Stimulated activated naive CD8-positive, alpha-beta T cell treated with anti-CD3 and anti-CD28 coated beads, Interleukin-15, Interleukin-2, amounts not matched to agents 100 ng/mL and 50 ng/mL, for 24 hours (primary cell): ENCODE results near the gene OSBP2.

Experiments
- H3K27ac Mint-ChIP-seq: one replicate; pipeline ENCODE4 v1.8.0; 2021; ENCODE audit warnings: mild to moderate bottlenecking, mixed read lengths
- H3K27me3 Mint-ChIP-seq: one replicate; pipeline ENCODE4 v1.8.0; 2021; ENCODE audit warnings: mixed read lengths
- H3K36me3 Mint-ChIP-seq: one replicate; pipeline ENCODE4 v1.8.0; 2021; ENCODE audit warnings: low read depth, mixed read lengths
- H3K4me1 Mint-ChIP-seq: one replicate; pipeline ENCODE4 v1.8.0; 2021; ENCODE audit warnings: low read depth, mixed read lengths
- H3K4me3 Mint-ChIP-seq: one replicate; pipeline ENCODE4 v1.8.0; 2021; ENCODE audit warnings: mild to moderate bottlenecking, mixed read lengths
- H3K9me3 Mint-ChIP-seq: one replicate; pipeline ENCODE4 v1.8.0; 2021; ENCODE audit warnings: mixed read lengths

OSBP2 gene

GRCh38 chr22:30782613-30783012 is 87.9 kb downstream of the OSBP2 start:
- Mint-ChIP-seq H3K36me3 (no peaks in the 10 kb centered on the region), H3K27me3 (peaks cover 4% of the 10 kb centered on the region), H3K4me1 (peaks cover 6% of the 10 kb centered on the region), H3K4me3 (no peak overlapping the region), H3K9me3 (no peaks in the 10 kb centered on the region), H3K27ac (no peak overlapping the region)

DNA sequence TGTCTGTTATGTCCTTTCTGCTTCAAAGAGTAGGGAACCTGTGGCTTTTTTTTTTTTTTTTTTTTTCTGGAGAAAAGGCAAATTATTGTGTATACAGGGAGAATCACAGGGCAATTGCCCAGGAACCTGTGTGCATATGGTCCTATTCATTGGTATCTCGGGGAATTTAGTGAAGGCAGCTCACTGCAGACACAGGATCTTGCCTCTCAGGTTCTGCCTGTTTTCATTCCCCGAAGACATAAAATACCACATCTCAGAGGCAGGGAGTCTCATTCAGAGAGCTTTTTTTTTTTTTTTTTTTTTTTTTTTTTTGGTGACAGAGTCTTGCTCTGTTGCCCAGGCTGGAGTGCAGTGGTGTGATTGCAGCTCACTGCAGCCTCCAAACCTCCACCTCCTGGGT is 88.3 kb downstream of the OSBP2 start:
- H3K36me3 Mint-ChIP-seq: no peaks in the 10 kb centered on the region

GRCh38 chr22:30785527-30785926 is 90.9 kb downstream of the OSBP2 start:
- Mint-ChIP-seq H3K4me3 (no peak overlapping the region), H3K36me3 (no peaks in the 10 kb centered on the region), H3K27ac (no peak overlapping the region), H3K27me3 (no peaks in the 10 kb centered on the region), H3K4me1 (no peaks in the 10 kb centered on the region), H3K9me3 (no peaks in the 10 kb centered on the region)

More for the DNA sequence above, 88.3 kb downstream of the OSBP2 start:
- Mint-ChIP-seq H3K4me3 (no peak overlapping the region), H3K9me3 (no peaks in the 10 kb centered on the region), H3K27me3 (peaks cover 4% of the 10 kb centered on the region), H3K4me1 (peaks cover 6% of the 10 kb centered on the region), H3K27ac (no peak overlapping the region)

- H3K36me3 Mint-ChIP-seq: no peaks in the 10 kb centered on the region
- no peak overlapping the region for H3K4me3 Mint-ChIP-seq
- no peak overlapping the region for H3K27ac Mint-ChIP-seq
- no peaks in the 10 kb centered on the region for H3K9me3 Mint-ChIP-seq
- no peaks in the 10 kb centered on the region for H3K4me1 Mint-ChIP-seq
- H3K27me3 Mint-ChIP-seq: no peaks in the 10 kb centered on the region
Observed at GRCh38 chr22:30790366-30790765, 95.7 kb downstream of the OSBP2 start.

DNA sequence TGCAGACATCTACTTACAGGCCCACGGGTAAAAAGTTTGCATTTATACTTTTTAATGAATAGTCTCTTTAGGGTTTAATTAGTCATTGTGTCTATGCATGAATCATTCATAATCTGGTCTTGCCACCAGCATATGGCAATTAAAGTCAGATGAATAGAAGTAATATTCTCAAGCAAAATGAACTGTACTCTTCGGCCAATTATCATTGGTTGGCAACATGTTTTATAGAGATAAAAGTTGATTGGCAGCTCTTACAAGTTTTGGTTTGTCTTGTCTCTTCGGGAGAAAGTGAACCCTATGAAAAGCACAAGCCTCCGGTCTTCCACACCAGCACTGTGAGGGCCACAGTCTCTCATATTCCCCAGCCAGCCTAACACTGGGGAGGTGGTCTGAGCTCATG is 97.8 kb downstream of the OSBP2 start:
- H3K4me3 Mint-ChIP-seq: no peak overlapping the region
- no peaks in the 10 kb centered on the region for H3K9me3 Mint-ChIP-seq
- no peaks in the 10 kb centered on the region for H3K4me1 Mint-ChIP-seq
- no peak overlapping the region for H3K27ac Mint-ChIP-seq
- no peaks in the 10 kb centered on the region for H3K36me3 Mint-ChIP-seq
- no peaks in the 10 kb centered on the region for H3K27me3 Mint-ChIP-seq

DNA sequence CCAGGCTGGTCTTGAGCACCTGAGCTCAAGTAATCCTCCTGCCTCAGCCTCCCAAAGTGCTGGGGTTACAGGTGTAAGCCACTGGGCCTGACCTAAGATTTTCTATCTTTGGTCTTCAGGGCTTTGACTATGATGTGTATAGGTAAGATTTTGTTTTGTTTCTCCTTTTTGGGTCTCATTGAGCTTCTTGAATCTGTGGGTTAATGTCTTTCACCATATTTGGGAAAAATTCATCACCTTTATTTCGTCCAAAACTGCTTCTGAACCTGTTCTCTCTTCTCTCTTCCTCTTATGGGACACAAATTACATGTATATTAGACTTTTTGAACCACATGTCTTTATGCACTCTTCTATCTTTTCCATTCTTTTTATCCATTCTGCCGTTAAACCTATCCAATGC is 100.4 kb downstream of the OSBP2 start:
- no peaks in the 10 kb centered on the region for H3K36me3 Mint-ChIP-seq

GRCh38 chr22:30801695-30802094 is 107.0 kb downstream of the OSBP2 start:
- H3K27ac Mint-ChIP-seq: no peak overlapping the region
- peaks cover 49% of the 10 kb centered on the region for H3K27me3 Mint-ChIP-seq
- H3K9me3 Mint-ChIP-seq: no peaks in the 10 kb centered on the region
- H3K36me3 Mint-ChIP-seq: no peaks in the 10 kb centered on the region
- peaks cover 7% of the 10 kb centered on the region for H3K4me1 Mint-ChIP-seq
- no peak overlapping the region for H3K4me3 Mint-ChIP-seq

More for the DNA sequence above, 100.4 kb downstream of the OSBP2 start:
- H3K4me3 Mint-ChIP-seq: no peak overlapping the region
- H3K27me3 Mint-ChIP-seq: peaks cover 14% of the 10 kb centered on the region
- H3K27ac Mint-ChIP-seq: no peak overlapping the region
- H3K9me3 Mint-ChIP-seq: no peaks in the 10 kb centered on the region
- H3K4me1 Mint-ChIP-seq: no peaks in the 10 kb centered on the region

GRCh38 chr22:30802202-30803166 is 107.8 kb downstream of the OSBP2 start:
- Mint-ChIP-seq H3K27me3 (peaks cover 49% of the 10 kb centered on the region), H3K4me3 (no peak overlapping the region), H3K4me1 (peaks cover 7% of the 10 kb centered on the region), H3K27ac (no peak overlapping the region), H3K36me3 (no peaks in the 10 kb centered on the region), H3K9me3 (no peaks in the 10 kb centered on the region)

DNA sequence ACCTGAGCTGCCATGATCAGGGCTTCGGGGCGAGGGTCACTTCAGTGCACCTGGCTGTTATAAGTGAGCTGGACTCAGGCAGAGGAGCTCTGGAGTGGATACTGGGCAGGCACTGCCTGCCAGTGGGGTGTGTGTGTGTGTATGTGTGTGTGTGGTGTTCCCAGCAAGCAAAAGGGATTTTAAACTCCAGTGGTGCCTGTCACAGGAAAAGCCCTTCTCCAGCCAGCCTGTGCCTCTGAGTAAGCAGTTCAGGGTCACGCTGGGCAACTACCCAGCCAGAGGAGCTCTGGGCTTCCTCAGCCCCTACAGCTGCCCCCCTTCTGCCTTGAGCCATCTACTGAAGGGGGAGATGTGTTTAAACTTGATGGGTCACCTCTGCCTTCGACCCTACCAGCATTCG is 109.0 kb downstream of the OSBP2 start:
- Mint-ChIP-seq H3K27me3 (peaks cover 42% of the 10 kb centered on the region), H3K4me1 (peaks cover 7% of the 10 kb centered on the region), H3K36me3 (no peaks in the 10 kb centered on the region), H3K4me3 (no peak overlapping the region), H3K9me3 (no peaks in the 10 kb centered on the region), H3K27ac (no peak overlapping the region)

DNA sequence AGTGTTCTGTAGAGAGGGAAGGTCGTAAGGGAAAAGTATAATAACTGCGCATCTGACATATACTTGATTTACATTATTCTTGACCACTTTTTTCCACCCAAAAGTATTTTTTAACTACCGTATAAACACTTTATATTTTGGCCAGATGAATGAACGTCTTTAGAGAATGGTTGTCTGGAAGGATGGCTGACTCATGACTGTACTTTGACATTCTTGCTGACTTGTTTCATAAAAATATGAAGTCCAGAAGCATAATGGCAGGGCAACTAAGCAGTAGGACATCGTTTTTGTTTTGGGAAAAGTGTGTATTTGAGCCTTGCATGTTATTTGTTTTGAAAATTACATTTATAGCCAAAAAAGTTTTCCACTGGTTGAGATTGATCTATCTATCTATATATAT is 110.0 kb downstream of the OSBP2 start:
- Mint-ChIP-seq H3K4me1 (peaks cover 7% of the 10 kb centered on the region), H3K9me3 (no peaks in the 10 kb centered on the region), H3K36me3 (no peaks in the 10 kb centered on the region), H3K27me3 (peaks cover 40% of the 10 kb centered on the region), H3K27ac (no peak overlapping the region), H3K4me3 (no peak overlapping the region)

- Mint-ChIP-seq H3K27ac (no peak overlapping the region), H3K27me3 (peaks cover 22% of the 10 kb centered on the region), H3K36me3 (no peaks in the 10 kb centered on the region)
Observed at GRCh38 chr22:30806391-30806861, 111.8 kb downstream of the OSBP2 start.

DNA sequence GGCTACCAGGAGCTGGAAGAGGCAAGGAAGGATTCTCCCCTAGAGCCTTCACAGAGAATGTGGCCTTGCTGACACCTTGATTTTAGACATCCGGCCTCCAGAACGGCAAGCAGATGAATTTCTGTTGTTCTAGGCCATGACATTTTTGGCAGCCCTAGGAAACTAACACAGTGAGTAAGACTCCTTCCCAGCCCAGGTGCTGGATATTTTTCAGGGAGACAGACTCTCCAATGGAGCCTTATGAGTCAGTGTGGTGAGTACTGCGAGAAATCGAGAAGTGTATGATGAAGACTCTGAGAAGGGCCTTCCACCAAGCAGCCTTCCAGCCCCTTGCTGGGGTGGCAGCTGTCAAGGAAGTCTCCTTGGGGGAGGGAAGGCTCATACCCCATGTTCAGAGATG is 114.4 kb downstream of the OSBP2 start:
- Mint-ChIP-seq H3K9me3 (no peaks in the 10 kb centered on the region), H3K27ac (no peak overlapping the region), H3K36me3 (no peaks in the 10 kb centered on the region)

More at GRCh38 chr22:30806391-30806861, 111.8 kb downstream of the OSBP2 start:
- Mint-ChIP-seq H3K4me3 (no peak overlapping the region), H3K9me3 (no peaks in the 10 kb centered on the region), H3K4me1 (peaks cover 13% of the 10 kb centered on the region)

DNA sequence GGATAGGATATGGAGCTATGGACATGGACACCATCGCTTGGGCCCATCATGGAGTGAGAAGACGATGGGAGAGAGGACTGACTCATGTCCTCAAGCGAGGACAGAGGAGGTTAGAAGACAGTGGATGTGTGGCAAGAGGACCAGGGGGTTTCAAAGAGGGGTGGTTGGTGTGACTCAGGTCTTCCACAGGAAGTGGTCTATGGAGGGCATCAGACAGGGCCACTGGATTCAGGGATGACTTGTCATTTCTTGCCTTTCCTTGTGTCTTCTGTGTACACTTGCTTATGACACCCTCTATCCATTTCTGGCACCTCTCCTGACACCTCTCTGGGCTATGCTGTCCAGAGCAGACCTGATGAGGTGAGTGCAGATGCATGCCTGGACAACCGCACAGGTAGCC is 115.4 kb downstream of the OSBP2 start:
- Mint-ChIP-seq H3K27me3 (no peaks in the 10 kb centered on the region), H3K4me3 (no peak overlapping the region), H3K4me1 (peaks cover 6% of the 10 kb centered on the region), H3K36me3 (no peaks in the 10 kb centered on the region), H3K9me3 (no peaks in the 10 kb centered on the region), H3K27ac (no peak overlapping the region)

More for the DNA sequence above, 114.4 kb downstream of the OSBP2 start:
- Mint-ChIP-seq H3K4me3 (no peak overlapping the region), H3K4me1 (peaks cover 6% of the 10 kb centered on the region), H3K27me3 (peaks cover 7% of the 10 kb centered on the region)

GRCh38 chr22:30813936-30814335 is 119.3 kb downstream of the OSBP2 start:
- Mint-ChIP-seq H3K36me3 (no peaks in the 10 kb centered on the region), H3K27me3 (peaks cover 3% of the 10 kb centered on the region), H3K27ac (no peak overlapping the region), H3K9me3 (no peaks in the 10 kb centered on the region), H3K4me1 (peaks cover 6% of the 10 kb centered on the region), H3K4me3 (no peak overlapping the region)

DNA sequence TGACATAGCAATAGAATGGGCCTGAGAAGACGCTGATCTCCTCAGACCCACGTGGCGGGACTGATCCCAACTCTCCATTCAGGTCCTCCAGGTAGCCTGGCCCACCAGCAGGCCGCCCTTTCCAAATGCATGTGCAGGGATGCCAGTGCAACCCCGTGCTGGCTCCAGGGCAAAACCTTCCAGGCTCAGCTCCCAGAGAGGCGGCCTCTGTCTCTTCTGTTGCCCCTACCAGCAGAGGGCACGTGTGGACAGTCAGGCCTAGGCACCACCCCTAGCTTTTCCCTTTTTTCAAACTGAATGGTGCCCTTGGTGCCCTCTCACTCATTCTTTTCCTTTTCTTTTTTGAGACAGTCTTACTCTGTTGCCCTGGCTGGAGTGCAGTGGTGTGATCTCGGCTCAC is 121.7 kb downstream of the OSBP2 start:
- Mint-ChIP-seq H3K27me3 (peaks cover 15% of the 10 kb centered on the region), H3K27ac (no peak overlapping the region), H3K4me1 (no peaks in the 10 kb centered on the region), H3K36me3 (no peaks in the 10 kb centered on the region), H3K9me3 (no peaks in the 10 kb centered on the region), H3K4me3 (no peak overlapping the region)
